Spleen (tissue), 11 donors: ENCODE data around the gene ZNRF4. TPM values are rescaled to one million over a fixed set of nuclear protein-coding genes. Genes with fewer than 3 reads are reported as not detected.

Experiments
- DNase-seq: peaks from one replicate; pipeline ENCODE4 v3.0.0-alpha.2; 2020
- H3K27ac ChIP-seq, 8 donors: fragments of 200-600 bp; sonication (generic) in 7 of 8; 1 replicate in 4 of 8; 2 replicates in 4 of 8; pipeline versions ENCODE4 v1.5.0 to v1.8.0; 2016 to 2021; ENCODE audit warnings: inconsistent platforms in 4 of 8, mild to moderate bottlenecking in 4 of 8, moderate library complexity in 1 of 8
- H3K27me3 ChIP-seq, 7 donors: fragments of 200-600 bp; sonication (generic) in 6 of 7; replicated peaks in 1 of 7; 1 replicate in 4 of 7; 2 replicates in 3 of 7; pipeline versions ENCODE4 v1.5.0 to v1.8.0; 2016 to 2021; ENCODE audit warnings: inconsistent platforms in 3 of 7, mild to moderate bottlenecking in 1 of 7
- H3K36me3 ChIP-seq, 6 donors: fragments of 200-600 bp; sonication (generic) in 5 of 6; 1 replicate in 4 of 6; 2 replicates in 2 of 6; pipeline versions ENCODE4 v1.5.0 to v1.8.0; 2016 to 2021; ENCODE audit warnings: inconsistent platforms in 2 of 6
- H3K4me1 ChIP-seq, 6 donors: fragments of 200-600 bp; sonication (generic) in 5 of 6; 1 replicate in 3 of 6; 2 replicates in 3 of 6; pipeline versions ENCODE4 v1.5.0 to v1.8.0; 2016 to 2021; ENCODE audit warnings: inconsistent platforms in 3 of 6
- H3K4me3 ChIP-seq, 8 donors: fragments of 200-600 bp; sonication (generic) in 7 of 8; 1 replicate in 4 of 8; 2 replicates in 4 of 8; pipeline versions ENCODE4 v1.5.0 to v1.8.0; 2016 to 2021; ENCODE audit warnings: inconsistent platforms in 4 of 8, mild to moderate bottlenecking in 4 of 8, moderate library complexity in 2 of 8
- H3K9me3 ChIP-seq, 8 donors: fragments of 200-600 bp; sonication (generic) in 7 of 8; 1 replicate in 4 of 8; 2 replicates in 4 of 8; pipeline versions ENCODE4 v1.5.0 to v1.8.0; 2016 to 2021; ENCODE audit warnings: inconsistent platforms in 4 of 8
- POLR2A ChIP-seq, 3 donors: fragments of 450-650 bp; IDR thresholded peaks; one replicate each; pipeline ENCODE4 v1.5.1; 2017; ENCODE audit warnings: antibody characterized with exemption in 3 of 3, mild to moderate bottlenecking in 1 of 3
- POLR2AphosphoS5 ChIP-seq, 3 donors: sonication (generic); formaldehyde crosslinking; IDR thresholded peaks; one replicate each; pipeline ENCODE4 v1.5.1; 2017; ENCODE audit warnings: antibody characterized with exemption in 3 of 3
- WGBS, 5 donors: extraction: QIAGEN DNeasy Blood & Tissue Kit in 3 of 5; methylation state at CpG; one replicate each; pipeline versions ENCODE4 v1.1.5 to v1.1.7; 2013 to 2018; 5-methylcytosine and 5-hydroxymethylcytosine counted together
- intact Hi-C: fragments of 100-400 bp; cut with DNase I; formaldehyde crosslinking; loops from one replicate; pipeline ENCODE4 v1.15.0; 2023; ENCODE audit warnings: low total_unique reads
- polyA plus RNA-seq, 3 donors: library from polyadenylated mRNA; stranded (reverse); fragments of 200-250 nt; gene quantifications; one replicate each; pipeline ENCODE4 v1.2.1, GENCODE V29; 2013
- total RNA-seq, 7 donors: library from RNA; depleted of rRNA in 3 of 7; stranded (reverse); fragments of >200 nt in 3 of 7; fragmentation: NEBNext Ultra II Directional in 4 of 7; extraction: Animal tissue kit (Norgen Biotek cat#: 25700) in 4 of 7; gene quantifications; one replicate each; pipeline versions ENCODE4 v1.1.0 to v1.2.1, GENCODE V29; 2016 to 2021
- TF ChIP-seq, protein P1 (sequence below), 11 experiments: fragments of 200-600 bp in 7 of 11; fragments of 450-650 bp in 4 of 11; sonication (generic) in 4 of 11; IDR thresholded peaks in 8 of 11; conservative IDR thresholded peaks in 3 of 11; 1 replicate in 7 of 11; 2 replicates in 4 of 11; pipeline versions ENCODE4 v1.4.0 to v1.8.0; 2016 to 2021; ENCODE audit warnings: antibody characterized with exemption in 11 of 11, inconsistent platforms in 4 of 11, mild to moderate bottlenecking in 1 of 11
- donor health status: healthy with polysubstance abuse.
- donor health status: DM: no; HTN: no; CAD: no; lungs with moderate emphysema.
- donor health status: DM: no; HTN: no; CAD: no.
- donor health status: Bipolar disorder and iron deficiency.
- donor health status: healthy.
- donor health status: DM: no; HTN: no; CAD: no.
- donor health status: DM: yes; HTN: yes; CAD: no.

The ZNRF4 gene
- total and polyA plus RNA-seq, 10 donors = not detected

DNA sequence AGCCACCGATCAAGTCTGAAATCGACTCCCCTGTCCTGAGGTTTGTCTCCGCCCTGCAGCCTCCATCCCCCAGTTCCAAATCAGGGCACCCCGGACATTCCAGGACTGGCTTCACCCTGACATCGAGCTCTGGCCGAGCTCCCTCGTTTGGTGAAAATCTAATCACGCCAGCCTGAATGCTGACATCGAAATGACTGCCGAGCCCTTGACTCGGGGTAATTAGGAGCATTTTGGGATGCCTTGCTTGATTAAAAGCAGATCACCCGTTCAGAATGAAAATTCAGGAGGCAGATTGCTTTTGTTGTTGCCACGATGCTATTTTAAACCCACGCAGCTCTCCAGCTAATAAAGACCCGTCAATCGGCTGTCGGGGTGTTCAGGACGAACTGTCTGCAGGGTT lies 34.3 kb downstream of the ZNRF4 start:
- no peak for TF ChIP-seq POLR2AphosphoS5 (IDR thresholded peaks at IDR 0.05)
- no peak for TF ChIP-seq POLR2A (IDR thresholded peaks at IDR 0.05)
- TF ChIP-seq, protein P1, sequence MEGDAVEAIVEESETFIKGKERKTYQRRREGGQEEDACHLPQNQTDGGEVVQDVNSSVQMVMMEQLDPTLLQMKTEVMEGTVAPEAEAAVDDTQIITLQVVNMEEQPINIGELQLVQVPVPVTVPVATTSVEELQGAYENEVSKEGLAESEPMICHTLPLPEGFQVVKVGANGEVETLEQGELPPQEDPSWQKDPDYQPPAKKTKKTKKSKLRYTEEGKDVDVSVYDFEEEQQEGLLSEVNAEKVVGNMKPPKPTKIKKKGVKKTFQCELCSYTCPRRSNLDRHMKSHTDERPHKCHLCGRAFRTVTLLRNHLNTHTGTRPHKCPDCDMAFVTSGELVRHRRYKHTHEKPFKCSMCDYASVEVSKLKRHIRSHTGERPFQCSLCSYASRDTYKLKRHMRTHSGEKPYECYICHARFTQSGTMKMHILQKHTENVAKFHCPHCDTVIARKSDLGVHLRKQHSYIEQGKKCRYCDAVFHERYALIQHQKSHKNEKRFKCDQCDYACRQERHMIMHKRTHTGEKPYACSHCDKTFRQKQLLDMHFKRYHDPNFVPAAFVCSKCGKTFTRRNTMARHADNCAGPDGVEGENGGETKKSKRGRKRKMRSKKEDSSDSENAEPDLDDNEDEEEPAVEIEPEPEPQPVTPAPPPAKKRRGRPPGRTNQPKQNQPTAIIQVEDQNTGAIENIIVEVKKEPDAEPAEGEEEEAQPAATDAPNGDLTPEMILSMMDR (IDR thresholded peaks at IDR 0.05 in 8 of 11, conservative IDR thresholded peaks at IDR 0.05 in 3 of 11) = no peak
- Histone ChIP-seq H3K36me3 (no peaks in the 10 kb centered on the region), H3K9me3 (no peaks in the 10 kb centered on the region), H3K4me1 (no peaks in the 10 kb centered on the region), H3K4me3 (no peak overlapping the region), H3K27ac (no peak overlapping the region), H3K27me3 (peaks cover 0 to 81% (median 36%) of the 10 kb centered on the region in 7 donors)
- no peak for DNase-seq
- 60 to 75% (median 63%) methylated on average over 16 to 18 of the region's 18 CpGs for WGBS, 5 donors
- intact Hi-C loops = no loop called here

DNA sequence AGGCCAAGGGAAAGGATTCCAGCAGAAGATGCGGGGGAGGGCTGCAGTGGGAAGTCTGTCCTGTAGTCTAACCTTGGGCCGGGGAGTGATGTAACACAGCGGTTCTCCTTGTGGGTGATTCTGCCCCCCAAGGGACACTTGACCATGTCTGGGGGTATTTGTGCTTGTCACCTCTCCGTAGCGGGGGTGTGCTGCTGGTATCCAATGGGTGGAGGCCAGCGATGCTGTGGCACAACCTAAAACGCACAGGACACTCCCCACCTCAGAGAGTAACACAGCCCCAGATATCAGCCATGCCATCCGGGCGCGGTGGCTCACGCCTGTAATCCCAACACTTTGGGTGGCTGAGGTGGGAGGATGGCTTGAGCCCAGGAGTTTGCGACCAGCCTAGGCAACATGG lies 36.3 kb downstream of the ZNRF4 start:
- peaks cover 0 to 96% (median 42%) of the 10 kb centered on the region in 7 donors for H3K27me3 ChIP-seq

DNA sequence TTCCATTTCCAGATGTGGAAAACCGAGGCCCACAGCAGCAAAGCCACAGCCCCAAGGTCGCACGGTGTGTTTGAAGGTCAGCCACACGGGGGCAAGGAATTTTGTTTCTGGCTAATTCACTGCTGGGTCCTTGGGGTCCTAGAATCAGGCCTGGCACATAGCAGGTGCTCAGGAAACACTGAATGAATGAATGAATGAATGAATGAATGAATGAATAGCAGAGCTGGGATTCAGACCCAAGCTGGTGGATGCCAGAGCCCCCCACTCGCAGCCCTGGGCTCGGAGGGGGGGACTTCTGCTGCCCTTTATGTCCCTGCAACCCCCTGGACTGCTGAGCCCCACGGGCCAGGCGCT lies 37.0 kb downstream of the ZNRF4 start:
- Histone ChIP-seq H3K4me1 (no peaks in the 10 kb centered on the region), H3K4me3 (no peak overlapping the region), H3K9me3 (no peaks in the 10 kb centered on the region), H3K27ac (no peak overlapping the region), H3K36me3 (no peaks in the 10 kb centered on the region), H3K27me3 (peaks cover 0 to 99% (median 42%) of the 10 kb centered on the region in 7 donors)
- 48 to 60% (median 57%) methylated on average over 5 to 8 of the region's 8 CpGs for WGBS, 5 donors
- intact Hi-C loops = no loop called here
- TF ChIP-seq, protein P1 (IDR thresholded peaks at IDR 0.05 in 8 of 11, conservative IDR thresholded peaks at IDR 0.05 in 3 of 11) = no peak
- no peak for TF ChIP-seq POLR2AphosphoS5 (IDR thresholded peaks at IDR 0.05)
- no peak for TF ChIP-seq POLR2A (IDR thresholded peaks at IDR 0.05)
- no peak for DNase-seq

More for the DNA sequence above, 36.3 kb downstream of the ZNRF4 start:
- WGBS, 5 donors = 85 to 91% (median 88%) methylated on average over 12 of the region's 12 CpGs
- Histone ChIP-seq H3K36me3 (no peaks in the 10 kb centered on the region), H3K27ac (no peak overlapping the region), H3K4me3 (no peak overlapping the region), H3K4me1 (no peaks in the 10 kb centered on the region), H3K9me3 (no peaks in the 10 kb centered on the region)
- no peak for DNase-seq
- no peak for TF ChIP-seq POLR2AphosphoS5 (IDR thresholded peaks at IDR 0.05)
- TF ChIP-seq, protein P1 (IDR thresholded peaks at IDR 0.05 in 8 of 11, conservative IDR thresholded peaks at IDR 0.05 in 3 of 11) = no peak
- no peak for TF ChIP-seq POLR2A (IDR thresholded peaks at IDR 0.05)
- intact Hi-C loops = no loop called here

DNA sequence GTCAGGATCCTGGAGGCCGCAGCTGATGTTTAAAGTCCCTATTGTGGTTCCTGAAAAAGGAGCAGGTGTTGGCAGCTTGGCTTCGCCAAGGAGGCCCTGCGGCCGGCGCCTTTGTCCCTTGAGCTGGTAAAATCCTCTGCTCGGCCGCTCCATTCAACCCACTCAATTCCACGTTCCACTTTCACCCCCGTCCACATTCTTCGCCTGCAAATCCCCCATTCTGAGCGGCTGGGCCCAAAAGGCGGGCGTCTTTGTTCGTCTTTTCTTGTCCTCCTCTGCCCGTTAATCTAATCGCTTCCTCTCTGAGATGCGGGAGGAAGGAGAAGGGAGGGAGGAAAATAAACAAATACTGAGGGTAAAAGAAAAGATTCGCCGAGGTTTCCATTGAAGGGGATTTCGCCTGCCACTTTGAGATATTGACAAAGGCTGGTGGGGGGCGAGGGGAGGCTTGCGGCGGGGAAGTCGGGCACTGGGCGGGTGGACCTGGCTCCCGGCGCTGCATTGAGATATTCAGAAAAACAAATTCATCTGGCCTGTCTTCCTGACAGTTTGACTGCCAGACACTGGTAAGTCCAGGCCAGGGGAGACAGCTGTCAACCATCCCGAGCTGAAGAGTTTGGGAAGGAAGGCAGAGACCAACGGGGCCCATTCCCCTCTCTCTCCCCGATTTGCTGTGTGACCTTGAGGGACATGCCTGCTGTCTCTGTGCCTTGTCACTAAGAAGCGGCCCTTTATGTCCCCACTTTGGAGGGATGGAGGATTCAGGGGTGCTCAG lies 37.6 kb downstream of the ZNRF4 start:
- no peak for TF ChIP-seq POLR2AphosphoS5 (IDR thresholded peaks at IDR 0.05)
- TF ChIP-seq, protein P1 (IDR thresholded peaks at IDR 0.05 in 8 of 11, conservative IDR thresholded peaks at IDR 0.05 in 3 of 11) = no peak
- TF ChIP-seq POLR2A (IDR thresholded peaks at IDR 0.05) = no peak
- Histone ChIP-seq H3K4me1 (no peaks in the 10 kb centered on the region), H3K9me3 (no peaks in the 10 kb centered on the region), H3K27ac (no peak overlapping the region), H3K4me3 (no peak overlapping the region), H3K27me3 (peaks cover 0 to 100% (median 43%) of the 10 kb centered on the region in 7 donors), H3K36me3 (no peaks in the 10 kb centered on the region)
- DNase-seq = no peak
- intact Hi-C loops = no loop called here
- WGBS, 5 donors = 11 to 20% (median 14%) methylated on average over 29 to 31 of the region's 31 CpGs
